ENCODE data around the gene SDC4.

The SDC4 gene

DNA sequence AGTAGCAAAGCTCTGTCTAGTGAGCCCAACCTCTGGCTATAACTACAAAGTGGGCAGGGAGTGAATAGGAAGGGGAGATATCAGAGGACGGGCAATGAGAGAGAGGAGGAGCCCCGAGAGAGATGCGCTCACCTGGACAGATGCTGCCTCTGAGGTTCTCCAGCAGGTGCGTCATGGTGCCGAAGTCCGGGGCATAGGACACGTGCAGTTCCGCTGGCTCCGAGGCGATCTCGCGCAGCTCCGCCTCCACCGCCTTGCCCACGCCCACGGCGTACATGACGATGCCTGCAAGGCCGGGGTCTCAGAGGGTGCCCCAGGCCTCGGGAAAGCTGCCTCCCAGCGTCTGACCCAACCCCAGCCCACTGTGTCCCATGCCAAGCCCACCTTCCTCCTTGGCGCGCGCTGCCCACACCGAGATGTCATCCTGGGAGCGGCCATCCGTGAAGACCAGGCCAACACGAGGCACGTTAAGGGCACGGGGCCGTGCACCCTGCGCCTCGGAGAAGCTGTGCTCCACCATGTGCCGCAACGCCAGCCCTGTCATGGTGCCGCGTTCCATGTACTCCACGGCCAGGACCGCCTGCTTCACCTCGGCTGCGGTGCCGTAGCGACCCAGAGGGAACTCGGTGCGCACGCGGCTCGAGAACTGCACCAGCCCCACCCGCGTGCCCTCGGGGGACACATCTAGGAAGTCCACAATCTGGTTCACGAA, 50.3 kb downstream of the SDC4 start:
- no peak for DNase-seq (ENCODE audit: low spot score)

DNA sequence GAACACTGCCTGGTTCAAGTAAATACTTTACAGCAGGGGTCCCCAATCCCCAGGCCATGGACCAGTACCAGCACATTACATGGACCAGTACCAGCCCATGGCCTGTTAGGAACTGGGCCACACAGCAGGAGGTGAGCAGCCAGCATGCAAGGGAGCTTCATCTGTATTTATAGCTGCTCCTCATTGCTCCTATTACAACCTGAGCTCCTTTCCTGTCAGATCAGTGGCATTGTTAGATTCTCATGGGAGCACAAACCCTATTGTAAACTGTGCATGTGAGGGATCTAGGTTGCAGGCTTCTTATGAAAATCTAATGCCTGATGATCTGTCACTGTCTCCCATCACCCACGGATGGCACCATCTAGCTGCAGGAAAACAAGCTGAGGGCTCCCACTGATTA, 53.6 kb downstream of the SDC4 start:
- DNase-seq (ENCODE audit: low spot score), result no peak

DNA sequence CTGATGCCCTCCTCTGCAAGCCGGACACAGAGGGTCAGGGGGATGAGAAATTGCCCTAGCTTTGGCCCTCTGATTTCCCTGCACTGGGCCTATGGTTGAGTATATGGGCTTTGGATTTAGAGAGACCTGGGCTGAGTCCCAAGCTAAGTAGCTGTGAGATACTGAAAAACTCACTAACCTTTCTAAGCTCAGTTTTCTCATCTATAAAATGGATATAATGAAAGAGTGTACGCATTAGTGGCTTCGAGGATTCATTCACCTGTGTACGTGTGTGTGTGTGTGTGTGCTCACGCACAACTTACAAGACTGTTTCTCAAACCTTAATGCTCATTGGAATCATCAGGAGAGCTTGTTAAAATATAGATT, 54.2 kb downstream of the SDC4 start:
- DNase-seq (ENCODE audit: low spot score), result no peak

DNA sequence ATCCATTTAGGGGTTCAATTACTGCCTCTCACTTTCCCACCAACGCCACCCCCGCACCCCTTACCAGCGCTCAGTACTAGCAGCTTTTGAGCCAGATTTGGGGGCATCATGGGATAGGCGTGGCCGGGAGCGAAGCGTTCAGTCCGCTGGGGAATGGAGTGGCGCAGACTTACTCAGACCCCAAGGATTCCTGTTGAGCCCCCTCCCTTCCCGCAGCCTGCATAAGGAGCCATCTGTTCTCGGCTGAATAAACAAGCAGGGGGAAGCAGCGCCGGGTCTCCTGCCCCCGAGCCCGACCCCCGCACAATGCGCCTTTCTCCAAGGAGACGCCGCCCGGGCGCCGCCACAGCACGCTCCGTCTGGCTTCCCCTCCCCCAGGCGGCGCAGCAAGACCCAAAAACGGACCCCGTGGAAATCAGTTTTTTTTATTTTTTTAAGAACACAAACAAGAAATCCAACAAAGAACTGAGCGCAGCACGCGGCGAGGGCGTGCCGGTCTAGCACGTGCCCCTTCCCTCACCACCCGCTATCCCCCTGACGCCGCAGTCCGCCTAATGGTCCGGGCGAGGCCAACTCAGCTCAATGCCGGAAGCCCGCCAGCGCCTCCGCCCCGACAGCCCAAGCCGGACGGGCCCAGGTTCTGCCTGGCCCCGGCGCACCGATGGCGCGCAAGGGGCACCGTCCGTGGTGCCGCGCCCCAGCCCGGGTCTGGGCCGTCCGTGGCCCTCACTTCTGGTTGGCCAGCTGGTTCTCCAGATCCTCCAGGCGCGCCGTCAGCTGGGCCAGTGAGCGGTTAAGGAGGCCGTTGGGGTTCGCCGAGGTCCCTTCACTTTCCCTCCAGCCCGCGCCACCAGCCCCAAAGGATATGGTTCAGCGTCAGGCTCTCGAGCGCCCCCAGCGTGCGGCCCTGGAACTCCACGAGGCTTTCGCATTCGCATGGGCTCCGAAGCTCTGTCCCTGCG, 54.9 kb downstream of the SDC4 start:
- DNase-seq (ENCODE audit: low spot score), result no peak

DNA sequence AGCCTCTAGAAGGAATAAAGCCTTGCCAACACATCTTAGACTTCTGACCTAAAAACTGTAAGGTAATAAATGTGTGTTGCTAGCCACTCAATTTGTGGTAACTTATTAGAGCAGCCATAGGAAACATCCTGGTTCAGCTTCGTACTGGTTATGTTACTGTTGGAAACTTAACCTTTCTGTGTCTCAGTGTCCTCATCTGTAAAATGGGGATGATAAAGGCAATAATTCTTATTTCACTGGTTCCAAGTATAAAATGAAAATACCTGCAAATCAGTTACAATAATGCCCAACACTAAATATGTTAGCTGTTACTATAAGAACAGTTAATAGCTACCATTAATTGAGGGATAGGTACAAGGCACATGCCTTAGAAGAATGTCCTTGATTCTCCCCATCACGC, 55.9 kb downstream of the SDC4 start:
- no peak for DNase-seq (ENCODE audit: low spot score)

DNA sequence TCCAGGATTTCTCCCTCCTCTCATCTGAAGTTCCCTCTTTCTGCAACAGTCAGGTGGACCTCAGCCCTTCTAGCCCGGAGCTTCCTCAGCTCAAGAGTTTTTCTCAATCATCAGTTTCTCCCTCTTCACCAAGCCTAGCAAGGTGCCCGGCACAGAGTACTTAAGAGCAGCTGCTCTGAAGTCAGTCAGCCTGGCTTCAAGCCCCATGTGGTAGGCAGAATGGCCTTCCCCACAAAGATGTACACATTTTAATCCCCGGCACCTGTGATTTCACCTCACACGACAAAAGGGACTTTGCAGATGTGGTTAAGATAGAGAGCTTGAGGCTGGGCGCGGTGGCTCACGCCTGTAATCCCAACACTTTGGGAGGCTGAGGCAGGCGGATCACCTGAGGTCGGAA, 56.7 kb downstream of the SDC4 start:
- no peak for DNase-seq (ENCODE audit: low spot score)

DNA sequence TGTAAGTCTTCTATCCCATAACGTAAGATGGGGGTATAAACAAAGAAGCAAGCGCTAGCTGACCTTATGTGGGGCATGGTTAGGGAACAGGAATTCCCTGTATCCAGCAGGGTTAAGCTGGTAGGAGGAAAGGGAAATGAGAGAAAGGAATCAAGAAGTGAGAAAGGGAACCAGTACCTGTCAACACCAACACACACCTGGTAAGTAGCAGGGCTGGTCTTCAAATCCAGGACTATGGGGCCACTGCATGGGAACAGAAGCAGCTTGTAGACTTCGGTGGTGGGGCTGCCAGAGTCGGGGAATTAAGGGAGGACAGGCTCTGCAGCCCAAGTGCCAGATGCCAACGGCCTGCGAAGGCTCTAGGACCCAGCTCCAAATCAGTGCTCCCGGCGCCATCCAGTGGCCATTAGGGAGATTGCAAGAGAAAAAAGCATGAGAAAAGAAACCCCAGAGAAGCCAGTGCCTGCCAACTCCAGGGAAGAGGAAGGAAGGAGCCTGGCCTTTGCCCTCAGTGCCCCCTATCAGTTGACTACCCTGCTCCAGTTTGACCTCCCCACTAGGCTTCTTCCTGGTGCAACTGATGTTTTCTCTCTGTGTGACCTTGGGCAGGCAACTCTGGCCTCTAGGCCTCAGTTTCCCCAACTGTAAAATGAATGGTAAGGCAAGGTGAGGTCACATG, 57.4 kb downstream of the SDC4 start:
- DNase-seq (ENCODE audit: low spot score), result peak; percentile 83

DNA sequence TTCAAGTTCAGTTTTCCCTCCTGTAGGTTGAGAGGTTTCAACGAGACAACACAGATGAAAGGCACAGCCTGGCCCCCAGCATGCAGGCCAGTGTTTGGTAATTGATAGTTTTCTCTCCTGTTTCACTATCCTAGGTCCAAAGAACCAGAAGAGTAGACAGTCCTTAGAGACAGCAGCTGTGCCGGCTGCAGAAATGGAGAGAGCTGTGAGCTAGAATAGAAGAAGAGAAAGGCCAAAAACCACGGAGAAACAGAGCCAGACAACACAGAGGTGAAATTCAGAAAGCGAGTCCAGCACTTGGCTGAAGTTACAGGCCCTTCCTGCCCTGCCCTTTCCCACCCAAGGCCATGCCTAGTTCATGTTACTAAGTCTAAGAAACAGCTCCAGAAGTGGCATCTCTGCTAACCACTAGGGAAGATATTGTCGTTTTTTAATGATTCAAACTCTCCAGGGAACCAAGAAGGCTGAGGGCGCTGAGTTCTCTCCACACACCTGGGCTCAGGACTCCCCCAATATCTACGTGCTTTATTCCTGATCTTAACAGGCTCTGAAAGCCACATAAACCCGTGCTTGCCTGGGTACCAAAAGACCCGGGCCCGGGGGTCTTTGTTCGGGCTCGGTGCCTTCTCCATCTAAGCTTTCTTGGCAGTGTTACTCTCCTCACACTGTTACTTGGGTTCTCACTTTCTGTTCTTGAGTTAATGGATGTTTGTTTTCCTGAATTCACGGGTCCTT, 58.1 kb downstream of the SDC4 start:
- no peak for DNase-seq (ENCODE audit: low spot score)

DNA sequence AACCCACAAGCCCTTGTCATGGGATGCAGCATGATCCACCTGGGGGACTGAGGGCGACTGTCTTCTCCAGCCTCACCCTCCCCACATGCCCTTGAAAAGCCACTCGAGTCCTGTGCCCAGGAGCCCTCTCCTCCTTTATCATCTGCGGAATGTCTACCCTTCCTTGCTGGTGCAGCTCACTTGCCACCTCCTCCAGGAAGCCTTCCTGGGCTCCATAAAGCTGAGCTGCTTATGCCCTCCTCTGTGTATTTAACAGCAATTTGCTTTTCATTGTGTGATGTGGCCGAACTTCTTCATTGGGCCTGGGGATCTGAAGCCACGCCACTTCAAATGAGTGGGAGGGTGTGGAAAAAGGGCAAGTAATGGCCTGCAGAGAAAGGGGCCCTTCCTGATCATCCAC, 59.4 kb downstream of the SDC4 start:
- DNase-seq (ENCODE audit: low spot score), result no peak

DNA sequence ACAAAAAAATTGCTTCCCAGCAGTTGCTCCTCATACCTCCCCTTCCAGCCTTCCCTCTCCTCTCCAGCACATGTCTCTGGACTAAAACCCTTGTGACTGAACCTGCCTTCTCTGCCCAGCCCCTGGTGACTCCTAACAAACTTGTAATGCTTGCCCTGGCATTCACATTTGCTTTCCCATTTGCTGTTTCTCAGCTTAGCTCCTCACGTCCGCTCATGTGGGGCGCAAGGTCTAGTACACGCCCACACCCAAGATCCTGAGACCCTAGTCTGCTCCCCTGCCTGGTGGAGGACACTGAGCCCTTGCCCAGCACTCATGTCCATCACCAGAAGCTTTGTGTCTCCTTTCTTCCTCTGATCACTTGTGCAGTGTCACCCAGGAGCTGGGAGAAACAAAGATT, 59.8 kb downstream of the SDC4 start:
- no peak for DNase-seq (ENCODE audit: low spot score)

DNA sequence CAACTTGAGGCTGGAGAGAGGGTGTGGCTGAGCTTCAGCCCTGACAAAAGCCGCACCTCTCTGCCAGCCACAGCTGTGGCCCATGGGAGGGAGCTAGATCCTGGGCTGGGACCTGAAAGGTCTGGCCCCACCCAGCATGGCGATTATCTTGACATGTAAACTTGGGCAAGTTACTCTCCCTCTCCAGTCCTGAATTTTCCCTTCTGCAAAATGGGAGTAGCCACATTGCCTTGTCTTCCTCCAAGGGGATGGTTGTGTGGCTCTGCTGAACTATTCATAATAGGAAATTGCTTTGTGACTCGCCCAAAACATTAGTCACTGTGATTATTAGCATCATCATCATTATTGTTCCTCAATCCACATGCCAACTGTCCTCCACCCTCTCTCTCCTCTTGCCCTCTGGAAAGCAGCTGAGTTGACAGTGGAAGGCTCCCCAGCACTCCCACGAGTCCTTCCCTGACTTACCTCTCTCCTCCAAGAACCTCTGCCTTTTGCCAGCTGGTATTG, 64.6 kb downstream of the SDC4 start:
- peak; percentile 45 for DNase-seq (ENCODE audit: low spot score)

DNA sequence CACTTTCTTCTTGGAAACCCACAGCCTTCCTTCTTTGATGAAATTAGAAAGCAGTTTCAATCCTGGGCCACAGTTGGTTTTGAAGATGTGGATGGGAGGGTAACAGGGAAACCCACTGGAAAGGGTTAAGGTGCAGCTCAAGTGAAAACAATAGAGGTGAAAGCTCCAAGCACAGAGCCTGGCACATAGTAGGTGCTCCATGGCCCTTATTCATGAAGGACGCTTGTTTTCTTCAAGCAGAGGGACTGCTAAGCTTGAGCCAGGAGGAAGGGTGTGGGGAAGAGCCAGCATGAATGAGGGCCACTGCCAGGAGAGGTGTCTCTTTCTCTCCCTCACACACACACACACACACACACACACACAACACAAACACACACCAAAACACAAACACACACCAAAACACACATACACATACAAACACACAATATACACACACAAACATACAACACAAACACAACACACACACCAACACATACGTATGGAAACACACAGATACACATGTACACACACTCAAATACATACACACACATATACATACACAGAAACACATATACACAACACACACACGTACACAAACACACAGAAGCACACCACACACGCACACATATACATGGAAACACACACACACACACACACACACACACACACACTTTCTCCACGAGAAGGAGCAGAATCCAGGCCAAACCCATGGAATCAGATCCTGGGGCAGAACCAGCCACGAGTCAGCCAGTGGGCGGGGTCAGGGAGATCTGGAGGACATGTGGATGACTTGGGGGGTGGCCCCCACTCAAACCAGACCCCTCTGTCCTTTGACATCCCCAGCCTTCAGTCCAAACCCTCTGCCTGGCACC, 65.3 kb downstream of the SDC4 start:
- no peak for DNase-seq (ENCODE audit: low spot score)

DNA sequence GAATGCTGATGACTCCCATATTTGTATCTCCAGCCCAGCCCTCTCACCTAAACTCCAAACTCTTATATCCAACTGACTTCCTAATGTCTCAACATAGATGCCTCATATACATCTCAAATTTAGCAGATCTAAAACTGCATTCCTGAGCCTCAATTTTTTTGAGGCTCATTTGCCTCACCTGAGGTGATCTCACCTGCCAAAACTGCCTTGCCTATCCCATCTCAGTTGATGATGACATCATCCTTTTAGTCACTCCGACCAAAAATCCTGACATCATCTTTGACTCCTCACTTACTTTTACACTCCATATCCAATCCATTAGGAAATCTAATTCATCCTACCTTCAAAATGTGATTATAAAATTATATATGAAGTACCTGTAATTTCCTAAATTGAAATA, 68.2 kb downstream of the SDC4 start:
- no peak for DNase-seq (ENCODE audit: low spot score)

DNA sequence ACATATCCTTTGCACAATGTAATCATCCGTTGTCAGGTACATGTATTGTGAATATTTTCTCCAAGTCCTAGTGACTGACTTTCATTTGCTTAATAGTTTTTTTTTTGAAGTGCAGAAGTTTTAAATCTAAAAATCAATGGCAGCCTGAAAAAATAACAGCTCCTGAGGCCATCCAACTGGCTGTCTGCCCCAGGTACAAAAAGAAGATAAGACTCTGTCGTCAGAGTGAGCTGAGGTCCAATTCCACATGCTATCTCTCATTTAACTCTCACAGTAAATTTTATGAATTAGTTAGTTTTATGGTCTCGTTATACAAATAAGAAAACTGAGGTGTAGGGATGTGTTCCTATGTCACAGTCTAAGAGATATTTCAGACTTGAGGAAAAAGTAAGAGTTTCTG, 72.9 kb downstream of the SDC4 start:
- no peak for DNase-seq (ENCODE audit: low spot score)

All from RKO (cell line).